Renal pelvis (tissue), 4 donors: ENCODE measurements around the gene IRF3. TPM values are rescaled to one million over a fixed set of nuclear protein-coding genes. Genes with fewer than 3 reads are reported as not detected.
A peak's percentile ranks its signal among the peaks of the same experiment; 100 is the strongest.

ENCODE experiments used
- DNase-seq: peaks from one replicate; pipeline ENCODE4 v3.0.0-alpha.2; 2013
- polyA plus RNA-seq, 3 donors: library from polyadenylated mRNA; unstranded; fragments of 120-200 nt; gene quantifications; one replicate each; pipeline ENCODE4 v1.2.1, GENCODE V29; 2013; ENCODE audit not compliant: insufficient read length in 3 of 3

IRF3 gene
- polyA plus RNA-seq, 3 donors = 55.6 to 74.3 (median 68.3) TPM

GRCh38 chr19:49689133-49690078 is 23.7 kb upstream of the IRF3 start, which contains the start of gene ADM5:
Gene ADM5, plus strand, starts transcription at chr19:49689594. Its CDS starts 244 bp downstream, at chr19:49689838.
- DNase-seq = no peak

GRCh38 chr19:49688531-49689132 is 23.0 kb upstream of the IRF3 start:
- no peak for DNase-seq

DNA sequence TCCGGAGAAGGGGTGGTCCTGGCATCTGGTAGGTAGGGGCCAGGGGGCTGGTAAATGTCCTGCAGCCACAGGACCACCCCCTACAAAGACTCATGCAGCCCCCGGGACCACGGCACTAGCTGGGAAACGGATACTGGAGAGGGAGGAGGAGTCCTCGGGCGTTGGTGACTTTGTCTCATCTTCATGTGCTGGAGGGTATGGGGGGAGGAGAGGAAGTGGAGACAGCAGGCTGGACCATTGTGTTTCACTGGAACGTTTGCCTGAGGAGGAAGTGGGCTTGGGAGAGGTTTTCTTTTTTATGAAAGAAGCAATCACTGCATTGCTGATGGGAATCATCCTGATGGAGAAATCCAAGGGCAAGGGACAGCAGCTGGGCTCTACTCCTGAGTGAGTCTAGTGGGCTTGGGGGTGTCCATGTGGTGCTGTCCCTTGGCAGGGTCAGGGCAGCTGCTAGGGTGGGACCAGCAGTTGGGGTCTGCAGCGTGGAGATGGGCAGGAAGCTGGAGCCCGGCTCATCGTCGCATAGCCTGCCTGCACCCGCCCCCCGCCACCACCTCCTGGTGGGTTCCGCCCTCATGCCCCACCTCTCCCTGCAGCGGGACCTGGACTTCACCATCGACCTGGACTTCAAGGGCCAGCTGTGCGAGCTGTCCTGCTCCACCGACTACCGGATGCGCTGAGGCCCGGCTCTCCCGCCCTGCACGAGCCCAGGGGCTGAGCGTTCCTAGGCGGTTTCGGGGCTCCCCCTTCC is 22.1 kb upstream of the IRF3 start:
- DNase-seq = no peak

DNA sequence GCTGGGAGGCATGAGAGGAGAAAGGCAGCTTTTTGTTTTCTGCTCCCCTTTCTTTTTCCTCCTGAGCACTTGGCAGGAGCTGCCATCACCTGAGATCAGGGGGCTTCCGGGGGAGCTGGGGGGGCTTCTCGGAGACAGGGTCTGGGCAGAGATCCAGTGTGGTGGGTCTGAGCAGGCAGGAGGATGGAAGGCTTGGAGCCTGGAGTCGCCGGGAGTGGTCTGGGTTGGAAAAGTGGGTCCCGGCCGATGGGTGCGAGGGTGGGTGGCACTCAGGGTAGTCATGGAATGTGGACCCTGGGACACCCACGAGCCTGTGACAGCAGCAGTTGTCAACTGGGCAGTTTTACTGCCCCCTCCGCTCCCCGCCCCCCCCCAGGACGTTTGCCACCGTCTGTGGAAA is 21.5 kb upstream of the IRF3 start:
- DNase-seq = no peak

GRCh38 chr19:49686503-49687088 is 20.9 kb upstream of the IRF3 start:
- DNase-seq = no peak

DNA sequence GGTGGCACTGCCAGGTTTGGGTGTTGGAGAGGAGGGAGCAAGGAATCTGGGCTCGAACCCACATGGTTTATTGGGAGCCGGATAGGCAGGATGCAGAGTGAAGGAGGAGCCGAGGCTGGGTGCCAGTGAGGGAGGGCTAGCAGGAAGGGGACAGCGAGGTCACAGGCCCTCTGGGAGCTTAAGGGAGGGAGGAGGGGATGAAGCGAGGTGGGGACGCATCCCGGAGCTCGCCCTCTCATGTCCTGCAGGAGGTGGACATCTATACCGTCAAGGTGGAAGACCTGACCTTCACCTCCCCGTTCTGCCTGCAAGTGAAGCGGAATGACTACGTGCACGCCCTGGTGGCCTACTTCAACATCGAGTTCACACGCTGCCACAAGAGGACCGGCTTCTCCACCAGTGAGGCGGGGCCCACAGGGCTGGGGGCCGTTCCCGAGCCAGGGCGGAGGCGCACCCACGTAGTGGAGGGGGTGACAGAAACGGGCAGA is 20.2 kb upstream of the IRF3 start:
- no peak for DNase-seq

- DNase-seq = no peak
Observed at GRCh38 chr19:49684983-49685553, 19.4 kb upstream of the IRF3 start.

DNA sequence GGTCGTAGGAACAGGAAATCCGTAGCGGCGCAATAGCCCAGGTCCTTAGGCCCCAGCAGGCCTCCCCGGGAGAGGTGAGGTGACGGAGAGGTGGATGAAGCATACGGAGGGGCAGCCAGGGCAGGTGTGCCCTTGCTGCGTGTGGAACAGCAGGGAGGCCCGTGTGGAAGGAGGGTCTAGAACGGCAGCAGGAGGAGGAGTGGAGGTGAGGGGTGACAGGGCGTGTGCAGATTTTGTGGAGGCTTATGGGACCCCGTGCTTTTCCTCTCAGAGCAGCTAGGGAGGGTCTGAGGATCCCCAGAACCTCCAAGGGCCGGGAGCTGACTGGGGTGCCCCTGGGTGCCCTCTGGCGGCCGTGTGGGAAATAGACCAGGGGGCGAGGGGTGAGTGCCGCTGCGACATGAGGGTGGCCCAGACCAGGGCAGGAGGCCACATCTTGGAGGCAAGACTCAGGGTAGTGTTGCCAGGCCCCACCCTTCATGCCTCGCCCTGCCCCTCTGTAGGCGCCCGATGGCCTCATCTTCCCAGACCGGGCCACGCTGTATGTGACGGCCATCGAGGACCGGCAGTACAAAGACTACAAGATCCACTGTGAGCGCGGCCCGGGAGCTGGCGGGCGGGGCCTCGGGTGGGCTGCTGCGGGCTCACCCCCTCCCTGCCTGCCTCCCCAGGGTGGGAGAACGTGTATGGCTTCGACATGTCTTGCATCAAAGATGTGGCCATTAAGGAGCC is 18.8 kb upstream of the IRF3 start:
- no peak for DNase-seq

GRCh38 chr19:49683814-49684250 is 18.2 kb upstream of the IRF3 start:
- DNase-seq = no peak

- DNase-seq = no peak
Observed at GRCh38 chr19:49682274-49682673, 16.6 kb upstream of the IRF3 start.

DNA sequence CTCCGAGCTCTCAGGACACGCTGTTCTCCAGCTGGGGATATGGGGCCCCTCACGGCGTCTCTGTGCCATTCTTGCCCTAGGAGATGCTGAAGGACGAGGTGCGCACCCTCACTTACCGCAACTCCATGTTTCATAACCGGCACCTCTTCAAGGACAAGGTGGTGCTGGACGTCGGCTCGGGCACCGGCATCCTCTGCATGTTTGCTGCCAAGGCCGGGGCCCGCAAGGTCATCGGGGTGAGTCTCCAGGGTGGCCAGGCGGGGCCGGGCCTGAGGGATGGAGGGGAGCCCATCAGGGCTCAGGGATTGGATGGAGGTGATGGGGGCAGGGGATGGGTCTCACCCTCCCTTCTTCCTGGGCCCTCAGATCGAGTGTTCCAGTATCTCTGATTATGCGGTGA is 16.2 kb upstream of the IRF3 start:
- DNase-seq = no peak

GRCh38 chr19:49680421-49681351 is 15.0 kb upstream of the IRF3 start:
- DNase-seq = peak; percentile 93

- DNase-seq = no peak
Observed at GRCh38 chr19:49679771-49680413, 14.2 kb upstream of the IRF3 start.

DNA sequence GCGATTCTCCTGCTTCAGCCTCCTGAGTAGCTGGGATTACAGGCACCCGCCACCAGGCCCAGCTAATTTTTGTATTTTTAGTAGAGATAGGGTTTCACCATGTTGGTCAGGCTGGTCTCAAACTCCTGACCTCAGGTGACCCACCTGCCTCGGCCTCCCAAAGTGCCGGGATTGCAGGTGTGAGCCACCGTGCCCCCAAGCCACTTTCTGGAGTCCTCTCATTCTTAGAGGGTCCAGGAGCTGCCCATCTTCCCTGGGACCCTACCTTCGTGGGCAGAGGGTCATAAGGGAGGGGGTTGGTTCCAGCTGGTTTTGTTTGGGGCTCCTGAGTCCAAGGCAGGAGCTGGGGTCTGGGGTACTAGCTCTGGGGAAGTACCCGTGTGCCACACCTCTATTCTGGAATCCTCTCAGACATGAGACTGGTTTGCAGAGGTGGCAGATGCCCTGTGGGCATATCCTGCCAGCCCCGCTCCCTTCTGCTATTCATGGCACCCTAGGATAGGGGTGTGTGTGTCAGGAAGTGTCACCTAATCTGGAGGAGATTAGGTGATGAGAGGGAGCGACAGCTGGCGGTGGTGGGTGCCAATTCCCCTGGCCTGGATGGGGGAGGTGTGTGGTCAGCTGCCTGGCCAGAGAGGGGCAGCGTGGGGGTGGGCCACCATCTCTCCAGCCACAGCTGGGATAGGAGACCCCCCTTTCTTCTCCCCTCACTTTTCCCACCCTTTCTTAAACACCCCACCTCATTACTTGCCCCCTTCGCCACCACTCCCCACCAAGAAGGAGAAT is 13.5 kb upstream of the IRF3 start:
- no peak for DNase-seq

GRCh38 chr19:49677901-49678674 is 12.4 kb upstream of the IRF3 start:
- peak; percentile 90 for DNase-seq

DNA sequence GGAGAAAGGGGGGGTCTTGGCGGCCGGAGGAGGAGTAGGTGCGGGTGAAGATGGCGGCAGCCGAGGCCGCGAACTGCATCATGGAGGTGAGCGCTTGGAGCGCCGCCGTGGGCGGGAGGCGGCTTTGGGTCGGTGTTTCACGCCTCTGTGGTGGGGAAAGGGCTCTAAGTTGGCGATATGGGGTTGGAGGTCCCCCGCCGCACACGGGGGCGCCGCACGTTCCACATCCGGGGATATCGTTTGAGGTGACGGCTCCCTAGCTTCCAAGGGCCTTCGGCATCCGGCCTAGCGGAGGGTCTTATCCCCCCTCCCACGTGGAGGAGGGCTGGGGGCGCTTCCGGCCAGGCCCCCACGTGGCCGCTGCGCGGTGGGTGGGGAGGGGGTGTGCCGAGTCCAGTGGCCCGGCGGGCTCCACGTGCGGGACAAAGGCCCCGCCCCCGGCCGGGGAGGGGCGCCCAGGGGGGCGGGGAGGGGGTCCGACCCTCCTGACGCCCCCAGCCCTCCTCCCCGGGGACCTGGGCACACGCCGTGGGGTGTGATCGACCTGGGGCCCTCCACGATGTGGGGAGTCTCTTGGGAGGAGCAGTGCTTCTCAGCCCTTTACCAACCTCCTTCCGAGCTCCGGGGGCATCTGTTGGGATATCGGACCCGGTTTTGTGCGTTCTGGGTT is 11.7 kb upstream of the IRF3 start, which contains the start of gene PRMT1:
Gene PRMT1, plus strand, starts transcription at position 41 of the 670 bp plus-strand sequence. Its CDS starts 10 bp downstream, at position 51.
- no peak for DNase-seq

GRCh38 chr19:49676784-49677230 is 11.2 kb upstream of the IRF3 start:
- DNase-seq = peak; percentile 100
